ENCODE data around the gene RASGRF1.

The RASGRF1 gene

DNA sequence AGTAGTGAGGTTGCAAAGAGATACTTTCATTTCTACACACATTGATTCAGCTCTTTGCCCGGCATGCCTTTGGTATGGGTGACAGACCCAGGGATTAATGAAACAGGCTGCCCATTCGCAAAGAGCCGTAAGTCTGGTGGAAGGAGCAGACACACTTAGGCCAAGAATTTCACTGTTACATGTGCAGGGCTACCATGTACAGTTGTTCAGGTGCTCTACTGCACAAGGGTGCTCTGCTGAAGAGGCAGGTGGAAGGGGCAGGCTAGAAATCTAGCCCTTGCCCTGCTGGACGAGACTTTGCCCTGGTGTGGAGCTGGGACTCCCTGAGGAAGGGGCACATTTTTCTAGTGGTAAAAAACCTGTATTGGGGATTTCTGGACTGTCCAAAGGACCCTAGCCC, 26.2 kb upstream of the RASGRF1 start:
- Histone ChIP-seq H3K4me1 (ENCODE audit: control insufficient read depth, insufficient read depth, low read length) (no peaks in the 10 kb centered on the region), H3K36me3 (ENCODE audit: control insufficient read depth in 2 of 2, insufficient read depth in 1 of 2, low read length in 2 of 2) (no peaks in the 10 kb centered on the region), H3K9me3 (ENCODE audit: control insufficient read depth, insufficient read depth, low read depth, low read length) (no peaks in the 10 kb centered on the region), H3K4me3 (ENCODE audit: low read depth, low read length) (no peak overlapping the region), H3K27ac (ENCODE audit: extremely low read depth, low read depth, low read length) (no peak overlapping the region)
- TF ChIP-seq ZNF391 (tag by site-specific recombination; IDR thresholded peaks at IDR 0.05; ENCODE audit: borderline replicate concordance, low read depth) = no peak
- no peak for TF ChIP-seq ZNF837 (tag by site-specific recombination; IDR thresholded peaks at IDR 0.05)
- TF ChIP-seq ZNF664 (tag by site-specific recombination; IDR thresholded peaks at IDR 0.05) = no peak
- TF ChIP-seq ZNF302 (tag by site-specific recombination; IDR thresholded peaks at IDR 0.05; ENCODE audit: low read depth) = no peak
- TF ChIP-seq CTCF (tag by site-specific recombination; IDR thresholded peaks at IDR 0.05) = no peak
- no peak for TF ChIP-seq ZNF292 (tag by site-specific recombination; IDR thresholded peaks at IDR 0.05; ENCODE audit: borderline replicate concordance, low read depth)
- TF ChIP-seq YY2 (tag by site-specific recombination; IDR thresholded peaks at IDR 0.05) = no peak
- no peak for TF ChIP-seq MEIS1 (CRISPR knock-in tag; IDR thresholded peaks at IDR 0.05; ENCODE audit: borderline replicate concordance)
- TF ChIP-seq ZNF248 (tag by site-specific recombination; IDR thresholded peaks at IDR 0.05) = no peak
- no peak for TF ChIP-seq SP2 (tag by site-specific recombination; IDR thresholded peaks at IDR 0.05)
- no peak for TF ChIP-seq ZXDB (tag by site-specific recombination; IDR thresholded peaks at IDR 0.05)
- ChIA-PET POLR2A (no interaction called here), CTCF (interaction anchor here (2.8 kb wide), 1 partner anchor 68 kb away, joined by 10 read pairs; no protein-coding TSS in a partner anchor)

DNA sequence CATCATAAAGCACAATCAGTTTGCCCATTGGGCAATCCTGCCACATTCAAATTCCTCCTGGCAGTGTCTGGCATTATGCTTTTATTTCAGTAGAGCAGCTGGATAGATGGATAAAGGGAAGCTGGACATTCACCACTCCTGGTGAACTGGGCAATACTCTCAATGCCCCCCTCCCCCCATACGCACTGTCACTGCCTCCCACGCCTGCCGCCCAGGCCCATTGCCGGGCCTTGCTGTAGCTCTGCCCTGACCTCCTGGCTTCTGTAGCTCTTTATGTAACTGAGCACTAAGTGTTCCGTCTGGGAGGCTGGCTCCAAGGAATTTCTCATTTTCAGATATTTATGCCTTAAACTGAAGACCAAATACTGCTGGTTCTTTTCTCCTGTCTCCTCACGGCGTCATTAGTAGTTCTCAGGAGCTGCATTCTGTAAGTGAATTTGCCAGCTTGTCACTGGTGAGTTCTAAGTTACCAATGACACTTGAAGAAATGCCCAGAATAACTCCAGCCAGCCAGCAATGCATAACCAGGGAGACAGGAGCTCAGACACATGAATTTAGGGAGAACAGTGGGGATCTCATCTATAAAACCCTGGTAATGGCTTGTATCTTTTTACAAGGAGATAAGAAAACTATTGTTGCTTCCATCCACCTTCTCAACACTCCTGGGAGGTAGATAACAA, 25.5 kb upstream of the RASGRF1 start:
- H3K36me3 ChIP-seq (ENCODE audit: control insufficient read depth in 2 of 2, insufficient read depth in 1 of 2, low read length in 2 of 2) = no peaks in the 10 kb centered on the region
- no peak overlapping the region for H3K27ac ChIP-seq (ENCODE audit: extremely low read depth, low read depth, low read length)
- ChIA-PET CTCF (interaction anchor here (0.6 to 2.5 kb wide), 5 partner anchors 10 to 90 kb away, joined by 3 to 11 read pairs (median 4); no protein-coding TSS in a partner anchor), POLR2A (no interaction called here)
- H3K4me1 ChIP-seq (ENCODE audit: control insufficient read depth, insufficient read depth, low read length) = no peaks in the 10 kb centered on the region
- no peak for TF ChIP-seq ZSCAN23 (tag by site-specific recombination; IDR thresholded peaks at IDR 0.05)
- peak; percentile 42 for TF ChIP-seq EGR2 (tag by site-specific recombination; IDR thresholded peaks at IDR 0.05; ENCODE audit: low read depth)
- TF ChIP-seq ZFHX2 (tag by site-specific recombination; conservative IDR thresholded peaks at IDR 0.05) = peak; percentile 64
- H3K9me3 ChIP-seq (ENCODE audit: control insufficient read depth, insufficient read depth, low read depth, low read length) = no peaks in the 10 kb centered on the region
- no peak overlapping the region for H3K4me3 ChIP-seq (ENCODE audit: low read depth, low read length)

DNA sequence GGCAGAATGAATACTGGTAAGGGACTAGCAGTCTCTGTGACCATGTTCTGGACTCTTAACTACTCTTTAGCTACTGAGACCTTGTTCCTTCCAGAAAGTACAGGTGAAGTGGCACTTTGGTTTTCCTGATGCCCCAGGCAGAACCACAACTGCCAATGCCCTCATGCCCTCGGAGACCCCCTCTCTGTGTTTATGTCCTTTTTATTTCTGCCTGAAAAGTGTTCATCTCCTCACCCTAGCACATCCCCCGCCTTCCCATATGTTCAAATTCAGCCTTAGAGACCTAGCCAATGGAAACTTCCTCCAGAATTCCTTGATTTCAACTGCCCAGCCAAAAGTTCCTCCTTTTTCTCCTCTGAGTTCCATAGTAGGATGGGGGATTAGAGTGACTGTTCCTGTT, 23.3 kb upstream of the RASGRF1 start:
- H3K27ac ChIP-seq (ENCODE audit: extremely low read depth, low read depth, low read length) = no peak overlapping the region
- no peak overlapping the region for H3K4me3 ChIP-seq (ENCODE audit: low read depth, low read length)
- CTCF ChIA-PET = interaction anchor here (0.7 to 2.5 kb wide), 2 partner anchors 13 to 70 kb away, joined by 3 to 11 read pairs; no protein-coding TSS in a partner anchor
- no peaks in the 10 kb centered on the region; the same call in none of the 2 replicates for H3K9me3 ChIP-seq (ENCODE audit: control insufficient read depth, insufficient read depth, low read depth, low read length)
- no peaks in the 10 kb centered on the region for H3K4me1 ChIP-seq (ENCODE audit: control insufficient read depth, insufficient read depth, low read length)
- POLR2A ChIA-PET = no interaction called here
- TF ChIP-seq ZNF837 (tag by site-specific recombination; IDR thresholded peaks at IDR 0.05) = no peak
- TF ChIP-seq ZNF292 (tag by site-specific recombination; IDR thresholded peaks at IDR 0.05; ENCODE audit: borderline replicate concordance, low read depth) = no peak
- TF ChIP-seq ZNF658 (tag by site-specific recombination; IDR thresholded peaks at IDR 0.05) = no peak
- no peak for TF ChIP-seq ZNF248 (tag by site-specific recombination; IDR thresholded peaks at IDR 0.05)
- no peak for TF ChIP-seq ZNF214 (tag by site-specific recombination; IDR thresholded peaks at IDR 0.05; ENCODE audit: borderline replicate concordance)
- no peak for TF ChIP-seq ZNF404 (tag by site-specific recombination; IDR thresholded peaks at IDR 0.05)
- no peak for TF ChIP-seq ZNF202 (tag by site-specific recombination; IDR thresholded peaks at IDR 0.05; ENCODE audit: borderline replicate concordance)
- no peak for TF ChIP-seq YY1 (tag by site-specific recombination; IDR thresholded peaks at IDR 0.05)
- no peak for TF ChIP-seq HOXD13 (CRISPR knock-in tag; IDR thresholded peaks at IDR 0.05; ENCODE audit: borderline replicate concordance)
- no peak for TF ChIP-seq ZNF596 (tag by site-specific recombination; IDR thresholded peaks at IDR 0.05)
- no peaks in the 10 kb centered on the region for H3K36me3 ChIP-seq (ENCODE audit: control insufficient read depth in 2 of 2, insufficient read depth in 1 of 2, low read length in 2 of 2)

Data from HEK293 (cell line).